Neural cell (in vitro differentiated cells): ENCODE results near the gene CACNA1C.

ENCODE experiments used
- EP300 ChIP-seq: fragments of 450-650 bp; conservative IDR thresholded peaks from 2 replicates; pipeline ENCODE4 v1.6.1; 2014; ENCODE audit warnings: antibody characterized with exemption, mild to moderate bottlenecking, moderate library complexity; ENCODE audit not compliant: poor library complexity, severe bottlenecking
- EZH2 ChIP-seq: fragments of 200-600, 300-800 bp; shearing (Covaris generic), sonication (generic); IDR thresholded peaks from 2 replicates; pipeline ENCODE4 v1.6.1; 2014; ENCODE audit warnings: antibody characterized with exemption, low read length, borderline replicate concordance, mild to moderate bottlenecking; ENCODE audit not compliant: insufficient read depth, poor library complexity, severe bottlenecking
- REST ChIP-seq: IDR thresholded peaks from 2 replicates; pipeline ENCODE4 v1.6.1; 2012; ENCODE audit warnings: borderline replicate concordance
- TF ChIP-seq, protein P1 (sequence below): fragments of 450-650 bp; IDR thresholded peaks from 2 replicates; pipeline ENCODE4 v1.5.1; 2014; ENCODE audit warnings: antibody characterized with exemption, mild to moderate bottlenecking, moderate library complexity; ENCODE audit not compliant: poor library complexity, severe bottlenecking

GRCh38 chr12:2669560-2669959, 616.8 kb downstream of the CACNA1C start:
- TF ChIP-seq EP300: no peak
- no peak for TF ChIP-seq REST
- TF ChIP-seq, protein P1, sequence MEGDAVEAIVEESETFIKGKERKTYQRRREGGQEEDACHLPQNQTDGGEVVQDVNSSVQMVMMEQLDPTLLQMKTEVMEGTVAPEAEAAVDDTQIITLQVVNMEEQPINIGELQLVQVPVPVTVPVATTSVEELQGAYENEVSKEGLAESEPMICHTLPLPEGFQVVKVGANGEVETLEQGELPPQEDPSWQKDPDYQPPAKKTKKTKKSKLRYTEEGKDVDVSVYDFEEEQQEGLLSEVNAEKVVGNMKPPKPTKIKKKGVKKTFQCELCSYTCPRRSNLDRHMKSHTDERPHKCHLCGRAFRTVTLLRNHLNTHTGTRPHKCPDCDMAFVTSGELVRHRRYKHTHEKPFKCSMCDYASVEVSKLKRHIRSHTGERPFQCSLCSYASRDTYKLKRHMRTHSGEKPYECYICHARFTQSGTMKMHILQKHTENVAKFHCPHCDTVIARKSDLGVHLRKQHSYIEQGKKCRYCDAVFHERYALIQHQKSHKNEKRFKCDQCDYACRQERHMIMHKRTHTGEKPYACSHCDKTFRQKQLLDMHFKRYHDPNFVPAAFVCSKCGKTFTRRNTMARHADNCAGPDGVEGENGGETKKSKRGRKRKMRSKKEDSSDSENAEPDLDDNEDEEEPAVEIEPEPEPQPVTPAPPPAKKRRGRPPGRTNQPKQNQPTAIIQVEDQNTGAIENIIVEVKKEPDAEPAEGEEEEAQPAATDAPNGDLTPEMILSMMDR: no peak
- no peak for TF ChIP-seq EZH2
